Gastroesophageal sphincter (tissue), 3 donors: ENCODE data around the gene TMEM203.
"Not testable (repeated sequence)": the region's sequence is repeated elsewhere in the genome, so short reads cannot be mapped to it uniquely, and the experiment has no call there.

Source experiments
- CTCF ChIP-seq, 4 experiments: fragments of 200-600 bp in 2 of 4; fragments of 450-650 bp in 2 of 4; sonication (generic) in 1 of 4; IDR thresholded peaks; one replicate each; pipeline ENCODE4 v1.5.1; 2017 to 2019; ENCODE audit warnings: antibody characterized with exemption in 4 of 4, mild to moderate bottlenecking in 2 of 4, moderate library complexity in 2 of 4
- EP300 ChIP-seq: sonication (generic); formaldehyde crosslinking; IDR thresholded peaks from one replicate; pipeline ENCODE4 v1.6.1; 2017; ENCODE audit warnings: antibody characterized with exemption, mild to moderate bottlenecking
- POLR2A ChIP-seq, 2 donors: fragments of 450-650 bp; IDR thresholded peaks; one replicate each; pipeline ENCODE4 v1.6.1; 2017; ENCODE audit warnings: antibody characterized with exemption in 2 of 2, mild to moderate bottlenecking in 2 of 2, moderate library complexity in 1 of 2

- TF ChIP-seq EP300; CTCF (IDR thresholded peaks at IDR 0.05); POLR2A (IDR thresholded peaks at IDR 0.05): not testable (repeated sequence)
These were observed 34.2 kb upstream of the TMEM203 start for GRCh38 chr9:137239541-137240200.
